ENCODE measurements around the gene CCDC178. TPM values are rescaled to one million over a fixed set of nuclear protein-coding genes. Genes with fewer than 3 reads are reported as not detected.
"Not testable (repeated sequence)": the region's sequence is repeated elsewhere in the genome, so short reads cannot be mapped to it uniquely, and the experiment has no call there.

CCDC178 gene
- total RNA-seq, 4 donors from 2014 or later: 1.2 to 2.2 (median 1.7) TPM; not detected in 1

DNA sequence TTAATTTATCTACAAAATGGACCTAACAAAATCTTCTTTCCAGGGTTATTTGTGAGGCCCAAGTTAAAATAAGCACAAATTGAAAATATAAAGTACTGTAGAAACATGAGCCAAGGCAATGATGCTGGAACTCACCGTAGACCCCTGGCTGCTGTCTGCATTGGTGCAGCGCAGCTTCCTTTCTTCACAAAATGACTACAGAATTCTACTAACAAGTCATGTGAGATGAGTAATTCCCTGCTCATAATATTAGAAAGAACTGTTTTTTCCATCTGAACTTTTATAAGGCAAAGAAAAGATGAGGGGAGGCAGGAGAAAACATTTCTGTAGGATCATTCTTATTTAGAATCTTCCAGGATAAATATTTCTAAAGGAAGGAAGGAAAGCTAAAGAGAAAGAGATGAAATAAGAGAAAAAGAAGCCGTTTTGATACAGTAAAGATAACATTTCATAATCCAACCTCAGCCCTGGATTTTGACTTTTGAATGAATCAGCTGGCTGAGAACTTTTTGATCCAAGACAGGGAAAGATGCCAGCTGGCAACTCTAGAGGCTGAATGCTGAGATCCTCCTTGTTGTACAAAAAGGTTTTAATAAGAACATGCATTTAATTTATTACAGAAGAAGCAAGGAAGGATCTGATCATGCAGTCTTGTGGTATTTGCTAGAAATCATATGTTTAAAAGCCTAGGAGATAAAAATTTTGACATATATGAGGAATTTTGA is 483.8 kb downstream of the CCDC178 start:
- Histone ChIP-seq H3K4me1 (peaks cover 0 to 5% (median 0%) of the 10 kb centered on the region in 4 donors), H3K27ac (replicated peaks in 1 of 4) (no peak overlapping the region), H3K27me3 (no peaks in the 10 kb centered on the region), H3K4me3 (no peak overlapping the region), H3K36me3 (no peaks in the 10 kb centered on the region), H3K9me3 (no peaks in the 10 kb centered on the region)
- WGBS: 41% methylated on average over 3 of the region's 3 CpGs
- DNase-seq (ENCODE audit: extremely low spot score): no peak
- intact Hi-C loops (cut with DNase I): no loop called here
- TF ChIP-seq, protein P1, sequence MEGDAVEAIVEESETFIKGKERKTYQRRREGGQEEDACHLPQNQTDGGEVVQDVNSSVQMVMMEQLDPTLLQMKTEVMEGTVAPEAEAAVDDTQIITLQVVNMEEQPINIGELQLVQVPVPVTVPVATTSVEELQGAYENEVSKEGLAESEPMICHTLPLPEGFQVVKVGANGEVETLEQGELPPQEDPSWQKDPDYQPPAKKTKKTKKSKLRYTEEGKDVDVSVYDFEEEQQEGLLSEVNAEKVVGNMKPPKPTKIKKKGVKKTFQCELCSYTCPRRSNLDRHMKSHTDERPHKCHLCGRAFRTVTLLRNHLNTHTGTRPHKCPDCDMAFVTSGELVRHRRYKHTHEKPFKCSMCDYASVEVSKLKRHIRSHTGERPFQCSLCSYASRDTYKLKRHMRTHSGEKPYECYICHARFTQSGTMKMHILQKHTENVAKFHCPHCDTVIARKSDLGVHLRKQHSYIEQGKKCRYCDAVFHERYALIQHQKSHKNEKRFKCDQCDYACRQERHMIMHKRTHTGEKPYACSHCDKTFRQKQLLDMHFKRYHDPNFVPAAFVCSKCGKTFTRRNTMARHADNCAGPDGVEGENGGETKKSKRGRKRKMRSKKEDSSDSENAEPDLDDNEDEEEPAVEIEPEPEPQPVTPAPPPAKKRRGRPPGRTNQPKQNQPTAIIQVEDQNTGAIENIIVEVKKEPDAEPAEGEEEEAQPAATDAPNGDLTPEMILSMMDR (IDR thresholded peaks at IDR 0.05): no peak
- no peak for TF ChIP-seq POLR2AphosphoS5 (IDR thresholded peaks at IDR 0.05)
- TF ChIP-seq POLR2A (IDR thresholded peaks at IDR 0.05; ENCODE audit: low read depth): no peak
- TF ChIP-seq EP300 (IDR thresholded peaks at IDR 0.05): no peak

DNA sequence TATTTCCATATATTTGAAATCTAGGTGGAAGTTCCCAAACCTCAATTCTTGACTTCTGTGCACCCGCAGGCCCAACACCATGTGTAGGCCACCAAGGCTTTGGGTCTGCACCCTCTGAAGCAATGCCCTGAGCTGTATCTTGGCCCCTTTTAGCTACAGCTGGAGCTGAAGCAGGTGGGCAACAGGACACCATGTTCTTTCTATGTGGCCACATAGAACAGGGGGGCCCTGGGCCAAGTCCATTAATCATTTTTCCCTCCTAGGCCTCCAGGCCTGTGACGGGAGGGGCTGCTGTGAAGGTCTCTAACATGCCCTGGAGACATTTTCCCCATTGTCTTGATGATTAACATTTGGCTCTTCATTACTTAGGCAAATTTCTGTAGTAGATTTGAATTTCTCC is 488.2 kb downstream of the CCDC178 start:
- 92% methylated on average over 2 of the region's 2 CpGs for WGBS
- H3K27ac ChIP-seq (replicated peaks in 1 of 4); intact Hi-C loops (cut with DNase I); H3K27me3 ChIP-seq; H3K9me3 ChIP-seq; DNase-seq (ENCODE audit: extremely low spot score); H3K36me3 ChIP-seq; H3K4me1 ChIP-seq; H3K4me3 ChIP-seq: not testable (repeated sequence)

DNA sequence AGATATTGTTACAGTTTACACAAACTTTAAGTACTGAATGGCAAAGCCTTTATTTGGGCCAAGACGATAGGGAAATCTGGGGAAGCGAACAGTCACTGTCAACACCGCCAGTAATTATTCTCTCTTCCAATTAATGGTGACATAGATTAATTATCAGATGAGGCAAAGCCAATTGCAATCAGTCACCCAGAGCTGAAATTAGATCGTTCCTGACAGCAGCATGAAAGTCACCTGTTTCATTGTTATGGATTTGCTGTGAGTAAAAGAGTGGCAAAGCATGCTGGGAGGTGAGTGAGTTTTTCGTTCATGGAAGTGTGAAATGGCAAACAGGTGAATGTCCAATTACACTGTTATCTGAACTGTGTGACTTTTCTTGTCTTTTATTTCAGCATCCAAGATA is 502.9 kb downstream of the CCDC178 start:
- Histone ChIP-seq H3K27me3 (no peaks in the 10 kb centered on the region), H3K4me3 (no peak overlapping the region), H3K36me3 (no peaks in the 10 kb centered on the region), H3K27ac (replicated peaks in 1 of 4) (no peak overlapping the region), H3K9me3 (no peaks in the 10 kb centered on the region), H3K4me1 (no peaks in the 10 kb centered on the region)
- DNase-seq (ENCODE audit: extremely low spot score): no peak
- intact Hi-C loops (cut with DNase I): no loop called here
- WGBS: 46% methylated on average over 5 of the region's 5 CpGs
- TF ChIP-seq POLR2AphosphoS5 (IDR thresholded peaks at IDR 0.05) (no peak), EP300 (IDR thresholded peaks at IDR 0.05) (no peak), POLR2A (IDR thresholded peaks at IDR 0.05; ENCODE audit: low read depth) (no peak)
- TF ChIP-seq, protein P1 (IDR thresholded peaks at IDR 0.05): no peak

DNA sequence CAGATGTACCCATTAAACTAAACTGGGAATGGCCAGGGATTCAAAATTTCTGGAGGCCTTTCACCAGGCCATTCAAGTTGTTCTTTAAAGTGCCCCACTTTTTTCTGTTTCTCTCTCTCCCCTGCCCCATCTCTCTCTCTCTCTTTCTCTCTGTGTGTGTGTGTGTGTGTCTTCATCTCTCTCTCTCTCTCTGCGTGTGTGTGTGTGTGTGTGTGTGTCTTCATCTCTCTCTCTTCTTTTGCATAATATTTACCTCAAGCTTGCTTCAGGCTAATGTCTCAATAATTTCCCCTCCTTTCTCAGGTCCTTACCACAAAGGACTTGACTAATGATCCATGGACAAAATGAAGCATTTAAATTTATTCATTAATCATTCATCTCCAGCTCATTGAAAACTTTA is 503.5 kb downstream of the CCDC178 start:
- H3K27me3 ChIP-seq: no peaks in the 10 kb centered on the region
- H3K27ac ChIP-seq (replicated peaks in 1 of 4): no peak overlapping the region
- TF ChIP-seq POLR2A (IDR thresholded peaks at IDR 0.05; ENCODE audit: low read depth) (no peak), EP300 (IDR thresholded peaks at IDR 0.05) (no peak), POLR2AphosphoS5 (IDR thresholded peaks at IDR 0.05) (no peak)
- TF ChIP-seq, protein P1 (IDR thresholded peaks at IDR 0.05): no peak
- H3K9me3 ChIP-seq: no peaks in the 10 kb centered on the region
- 40% methylated on average over 1 of the region's 1 CpG for WGBS
- no peak for DNase-seq (ENCODE audit: extremely low spot score)
- no peaks in the 10 kb centered on the region for H3K36me3 ChIP-seq
- H3K4me1 ChIP-seq: no peaks in the 10 kb centered on the region
- H3K4me3 ChIP-seq: no peak overlapping the region
- intact Hi-C loops (cut with DNase I): no loop called here

DNA sequence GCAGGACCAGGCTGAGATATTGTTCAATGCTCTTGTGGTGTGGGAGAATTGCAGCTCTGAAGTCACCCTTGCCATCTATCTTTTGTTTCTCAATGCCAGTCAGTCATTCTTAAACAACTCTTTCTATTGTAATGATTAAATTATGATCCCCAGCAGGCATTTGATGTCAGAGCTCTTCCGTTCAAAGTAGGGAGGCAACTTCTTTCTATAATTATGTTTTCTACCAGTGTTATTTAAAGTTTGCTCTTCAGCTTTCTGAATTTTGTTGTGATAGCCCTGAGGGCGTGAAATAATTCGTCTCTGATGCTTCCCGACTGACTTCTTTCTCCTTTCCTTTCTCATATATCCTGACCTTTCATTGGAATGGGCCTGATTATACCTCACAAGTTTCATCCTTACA is 506.3 kb downstream of the CCDC178 start:
- H3K9me3 ChIP-seq: no peaks in the 10 kb centered on the region
- intact Hi-C loops (cut with DNase I): no loop called here
- no peak overlapping the region for H3K4me3 ChIP-seq
- no peaks in the 10 kb centered on the region for H3K27me3 ChIP-seq
- DNase-seq (ENCODE audit: extremely low spot score): no peak
- 74% methylated on average over 4 of the region's 4 CpGs for WGBS
- H3K36me3 ChIP-seq: no peaks in the 10 kb centered on the region
- H3K4me1 ChIP-seq: no peaks in the 10 kb centered on the region
- no peak overlapping the region for H3K27ac ChIP-seq (replicated peaks in 1 of 4)
- no peak for TF ChIP-seq POLR2A (IDR thresholded peaks at IDR 0.05; ENCODE audit: low read depth)
- TF ChIP-seq EP300 (IDR thresholded peaks at IDR 0.05): no peak
- TF ChIP-seq POLR2AphosphoS5 (IDR thresholded peaks at IDR 0.05): no peak
- TF ChIP-seq, protein P1 (IDR thresholded peaks at IDR 0.05): no peak

Measured in esophagus muscularis mucosa (tissue), 4 donors.